ENCODE measurements around the gene BAIAP2. TPM values are rescaled to one million over a fixed set of nuclear protein-coding genes. Genes with fewer than 3 reads are reported as not detected.

Gene BAIAP2
- total and polyA plus RNA-seq, 2 donors (not counting 1 experiment from before 2014, with no cell fraction given) = 1.3 to 12.0 TPM

GRCh38 chr17:81082177-81083073 lies 47.5 kb downstream of the BAIAP2 start:
- intact Hi-C loops (cut with micrococcal nuclease) = no loop called here
- H3K27ac Mint-ChIP-seq = no peak overlapping the region
- H3K79me2 ChIP-seq (ENCODE audit: control insufficient read depth, insufficient read depth, low read length) = no peaks in the 10 kb centered on the region
- ATAC-seq (ENCODE audit: low read depth) = no peak
- no peaks in the 10 kb centered on the region for H3K27me3 Mint-ChIP-seq
- H2AFZ ChIP-seq (ENCODE audit: insufficient read depth, low read depth, low read length, poor library complexity, severe bottlenecking) = no peak overlapping the region
- no peak for DNase-seq
- H3K4me3 ChIP-seq (ENCODE audit: control extremely low read depth in 1 of 5, extremely low read depth in 1 of 5, insufficient read depth in 1 of 5, low read depth in 2 of 5, low read length in 4 of 5) = no peak overlapping the region
- H3K9ac ChIP-seq (ENCODE audit: low read length) = no peak overlapping the region
- no peaks in the 10 kb centered on the region for H4K20me1 ChIP-seq (ENCODE audit: control insufficient read depth, insufficient read depth, low read length, poor library complexity, severe bottlenecking)
- TF ChIP-seq EZH2 (IDR thresholded peaks at IDR 0.05; ENCODE audit: borderline replicate concordance, insufficient read depth, low read depth, low read length, poor library complexity, severe bottlenecking) = no peak
- TF ChIP-seq, protein P1, sequence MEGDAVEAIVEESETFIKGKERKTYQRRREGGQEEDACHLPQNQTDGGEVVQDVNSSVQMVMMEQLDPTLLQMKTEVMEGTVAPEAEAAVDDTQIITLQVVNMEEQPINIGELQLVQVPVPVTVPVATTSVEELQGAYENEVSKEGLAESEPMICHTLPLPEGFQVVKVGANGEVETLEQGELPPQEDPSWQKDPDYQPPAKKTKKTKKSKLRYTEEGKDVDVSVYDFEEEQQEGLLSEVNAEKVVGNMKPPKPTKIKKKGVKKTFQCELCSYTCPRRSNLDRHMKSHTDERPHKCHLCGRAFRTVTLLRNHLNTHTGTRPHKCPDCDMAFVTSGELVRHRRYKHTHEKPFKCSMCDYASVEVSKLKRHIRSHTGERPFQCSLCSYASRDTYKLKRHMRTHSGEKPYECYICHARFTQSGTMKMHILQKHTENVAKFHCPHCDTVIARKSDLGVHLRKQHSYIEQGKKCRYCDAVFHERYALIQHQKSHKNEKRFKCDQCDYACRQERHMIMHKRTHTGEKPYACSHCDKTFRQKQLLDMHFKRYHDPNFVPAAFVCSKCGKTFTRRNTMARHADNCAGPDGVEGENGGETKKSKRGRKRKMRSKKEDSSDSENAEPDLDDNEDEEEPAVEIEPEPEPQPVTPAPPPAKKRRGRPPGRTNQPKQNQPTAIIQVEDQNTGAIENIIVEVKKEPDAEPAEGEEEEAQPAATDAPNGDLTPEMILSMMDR (IDR thresholded peaks at IDR 0.05) = no peak
- H3K9me3 Mint-ChIP-seq (ENCODE audit: insufficient read depth) = no peaks in the 10 kb centered on the region
- H3K27me3 ChIP-seq (replicated peaks in 1 of 4; ENCODE audit: control extremely low read depth in 1 of 4, control insufficient read depth in 3 of 4, insufficient read depth in 4 of 4, low read length in 3 of 4) = no peaks in the 10 kb centered on the region
- WGBS (ENCODE audit: insufficient coverage) = 93% methylated on average over 31 of the region's 33 CpGs
- ChIA-PET CTCF (no interaction called here), POLR2A (no interaction called here)
- H3K4me3 Mint-ChIP-seq = no peak overlapping the region
- no peaks in the 10 kb centered on the region for H3K36me3 ChIP-seq (replicated peaks in 1 of 2; ENCODE audit: control extremely low read depth in 1 of 2, control insufficient read depth in 1 of 2, extremely low read depth in 1 of 2, insufficient read depth in 2 of 2, low read length in 1 of 2)
- no peaks in the 10 kb centered on the region for H3K4me1 Mint-ChIP-seq
- H3K27ac ChIP-seq (ENCODE audit: low read length in 2 of 2) = no peak overlapping the region
- H3K4me1 ChIP-seq (ENCODE audit: control insufficient read depth in 2 of 2, insufficient read depth in 2 of 2, low read length in 2 of 2) = no peaks in the 10 kb centered on the region
- H3K9me3 ChIP-seq (ENCODE audit: control extremely low read depth in 1 of 3, control insufficient read depth in 2 of 3, insufficient read depth in 1 of 3, low read length in 2 of 3) = no peaks in the 10 kb centered on the region
- no peak overlapping the region for H3K4me2 ChIP-seq (replicated peaks; ENCODE audit: low read depth, low read length, poor library complexity, severe bottlenecking)

DNA sequence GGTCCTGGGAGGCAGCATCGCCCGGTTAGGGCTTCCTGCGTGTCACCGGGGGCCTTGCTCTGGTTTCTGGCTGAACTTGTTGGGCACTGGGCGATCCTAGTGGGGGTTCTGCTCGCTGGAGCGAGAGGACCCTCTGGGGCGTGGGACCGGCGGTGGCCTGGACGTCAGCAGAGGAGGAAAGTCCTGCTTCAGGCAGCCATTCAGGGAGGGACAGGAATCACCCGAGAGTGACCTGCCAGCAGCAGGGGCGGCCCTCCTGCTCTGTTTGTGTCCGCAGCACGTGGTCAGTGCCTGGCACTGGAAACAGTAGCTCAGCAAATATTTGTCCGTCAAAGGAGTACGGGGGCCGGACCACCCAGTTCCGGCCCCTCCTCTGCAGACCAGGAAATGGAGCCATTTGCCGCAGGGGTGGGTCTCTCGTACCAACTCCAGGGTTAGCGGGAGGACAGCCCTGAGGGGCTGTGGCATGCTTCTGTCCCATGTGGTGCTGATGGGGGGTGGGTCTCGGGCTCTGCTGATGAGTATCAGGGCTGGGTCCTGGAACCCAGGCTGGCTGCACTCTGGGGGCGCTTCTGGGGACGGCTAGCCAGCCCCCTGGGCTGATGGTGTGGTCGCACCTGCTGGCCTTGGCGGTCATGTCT lies 48.3 kb downstream of the BAIAP2 start:
- Histone ChIP-seq H3K27me3 (replicated peaks in 1 of 4; ENCODE audit: control extremely low read depth in 1 of 4, control insufficient read depth in 3 of 4, insufficient read depth in 4 of 4, low read length in 3 of 4) (no peaks in the 10 kb centered on the region), H3K4me2 (replicated peaks; ENCODE audit: low read depth, low read length, poor library complexity, severe bottlenecking) (no peak overlapping the region), H3K36me3 (replicated peaks in 1 of 2; ENCODE audit: control extremely low read depth in 1 of 2, control insufficient read depth in 1 of 2, extremely low read depth in 1 of 2, insufficient read depth in 2 of 2, low read length in 1 of 2) (no peaks in the 10 kb centered on the region), H3K9me3 (ENCODE audit: control extremely low read depth in 1 of 3, control insufficient read depth in 2 of 3, insufficient read depth in 1 of 3, low read length in 2 of 3) (no peaks in the 10 kb centered on the region), H3K4me3 (ENCODE audit: control extremely low read depth in 1 of 5, extremely low read depth in 1 of 5, insufficient read depth in 1 of 5, low read depth in 2 of 5, low read length in 4 of 5) (no peak overlapping the region), H3K79me2 (ENCODE audit: control insufficient read depth, insufficient read depth, low read length) (no peaks in the 10 kb centered on the region), H3K27ac (ENCODE audit: low read length in 2 of 2) (no peak overlapping the region), H4K20me1 (ENCODE audit: control insufficient read depth, insufficient read depth, low read length, poor library complexity, severe bottlenecking) (no peaks in the 10 kb centered on the region), H3K4me1 (ENCODE audit: control insufficient read depth in 2 of 2, insufficient read depth in 2 of 2, low read length in 2 of 2) (no peaks in the 10 kb centered on the region), H3K9ac (ENCODE audit: low read length) (no peak overlapping the region), H2AFZ (ENCODE audit: insufficient read depth, low read depth, low read length, poor library complexity, severe bottlenecking) (no peak overlapping the region)
- no peak for ATAC-seq (ENCODE audit: low read depth)
- DNase-seq = no peak
- no peaks in the 10 kb centered on the region for H3K9me3 Mint-ChIP-seq (ENCODE audit: insufficient read depth)
- ChIA-PET POLR2A (no interaction called here), CTCF (no interaction called here)
- TF ChIP-seq EZH2 (IDR thresholded peaks at IDR 0.05; ENCODE audit: borderline replicate concordance, insufficient read depth, low read depth, low read length, poor library complexity, severe bottlenecking) = no peak
- TF ChIP-seq, protein P1 (IDR thresholded peaks at IDR 0.05) = no peak
- no peak overlapping the region for H3K4me3 Mint-ChIP-seq
- H3K27me3 Mint-ChIP-seq = no peaks in the 10 kb centered on the region
- H3K4me1 Mint-ChIP-seq = no peaks in the 10 kb centered on the region
- H3K27ac Mint-ChIP-seq = no peak overlapping the region
- intact Hi-C loops (cut with micrococcal nuclease) = no loop called here
- WGBS (ENCODE audit: insufficient coverage) = 81% methylated on average over 27 of the region's 27 CpGs
